Loucy (cell line): Measurements from ENCODE around the gene CAPN7.

ENCODE experiments used
- EZH2phosphoT487 ChIP-seq: fragments of 200-600 bp; IDR thresholded peaks from 2 replicates; pipeline ENCODE4 v1.6.1; 2018; ENCODE audit warnings: antibody characterized with exemption, mild to moderate bottlenecking, moderate library complexity, borderline replicate concordance
- TF ChIP-seq, protein P1 (sequence below): fragments of 200-600 bp; sonication (generic); conservative IDR thresholded peaks from 2 replicates; pipeline ENCODE4 v1.5.1; 2014; ENCODE audit warnings: mild to moderate bottlenecking, antibody characterized with exemption, low read length

DNA sequence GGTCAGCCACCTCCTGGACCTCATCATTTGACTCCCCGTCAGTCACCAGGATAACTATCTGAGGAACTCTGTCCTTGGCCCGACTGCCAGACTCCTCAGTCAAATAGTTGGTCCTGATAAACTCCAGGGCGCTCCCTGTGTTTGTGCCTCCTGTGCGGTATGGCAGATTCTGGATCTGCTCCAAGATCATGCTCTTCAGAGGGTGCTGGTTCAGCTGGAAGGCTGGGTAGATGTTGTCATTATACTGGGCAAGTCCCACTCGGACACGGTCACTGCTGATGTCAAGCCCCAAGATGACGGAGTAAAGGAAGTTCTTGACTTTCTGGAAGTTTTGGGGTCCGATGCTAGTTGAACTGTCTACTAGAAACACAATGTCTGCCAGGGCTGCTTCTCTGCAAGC lies 31.1 kb upstream of the CAPN7 start:
- TF ChIP-seq, protein P1, sequence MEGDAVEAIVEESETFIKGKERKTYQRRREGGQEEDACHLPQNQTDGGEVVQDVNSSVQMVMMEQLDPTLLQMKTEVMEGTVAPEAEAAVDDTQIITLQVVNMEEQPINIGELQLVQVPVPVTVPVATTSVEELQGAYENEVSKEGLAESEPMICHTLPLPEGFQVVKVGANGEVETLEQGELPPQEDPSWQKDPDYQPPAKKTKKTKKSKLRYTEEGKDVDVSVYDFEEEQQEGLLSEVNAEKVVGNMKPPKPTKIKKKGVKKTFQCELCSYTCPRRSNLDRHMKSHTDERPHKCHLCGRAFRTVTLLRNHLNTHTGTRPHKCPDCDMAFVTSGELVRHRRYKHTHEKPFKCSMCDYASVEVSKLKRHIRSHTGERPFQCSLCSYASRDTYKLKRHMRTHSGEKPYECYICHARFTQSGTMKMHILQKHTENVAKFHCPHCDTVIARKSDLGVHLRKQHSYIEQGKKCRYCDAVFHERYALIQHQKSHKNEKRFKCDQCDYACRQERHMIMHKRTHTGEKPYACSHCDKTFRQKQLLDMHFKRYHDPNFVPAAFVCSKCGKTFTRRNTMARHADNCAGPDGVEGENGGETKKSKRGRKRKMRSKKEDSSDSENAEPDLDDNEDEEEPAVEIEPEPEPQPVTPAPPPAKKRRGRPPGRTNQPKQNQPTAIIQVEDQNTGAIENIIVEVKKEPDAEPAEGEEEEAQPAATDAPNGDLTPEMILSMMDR: no peak
- TF ChIP-seq EZH2phosphoT487: no peak
